ENCODE data around the gene DNAH6. TPM values are rescaled to one million over a fixed set of nuclear protein-coding genes. Genes with fewer than 3 reads are reported as not detected.

Gene DNAH6
- total RNA-seq, 2 experiments from 2014 or later = 0.45 to 0.50 TPM

DNA sequence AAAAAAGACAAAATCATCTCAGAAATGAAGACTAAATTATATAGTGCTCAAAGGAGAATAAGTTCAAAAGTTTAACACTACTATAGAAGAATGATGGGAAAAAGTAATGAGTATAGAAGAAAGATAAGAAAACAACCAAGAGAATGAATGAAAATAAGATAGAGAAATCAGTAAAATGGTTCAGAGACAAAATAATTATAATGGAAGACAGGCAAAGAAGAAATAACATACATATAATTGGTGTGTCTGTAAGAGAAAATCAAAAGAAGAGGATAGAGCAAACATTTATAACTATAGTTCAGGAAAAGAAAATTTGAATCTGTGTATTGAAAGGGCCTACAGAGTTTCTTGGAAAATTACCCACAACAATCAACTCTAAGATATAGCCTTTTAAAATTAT is 43.5 kb downstream of the DNAH6 start:
- Mint-ChIP-seq H3K36me3 (ENCODE audit: low read depth) (peaks cover 3% of the 10 kb centered on the region), H3K27me3 (peaks cover 5% of the 10 kb centered on the region), H3K27ac (no peak overlapping the region), H3K4me3 (no peak overlapping the region), H3K9me3 (peaks cover 8% of the 10 kb centered on the region), H3K4me1 (peaks cover 4% of the 10 kb centered on the region)
- POLR2A ChIA-PET = no interaction called here
- no peak for DNase-seq
- CTCF ChIA-PET = no interaction called here

DNA sequence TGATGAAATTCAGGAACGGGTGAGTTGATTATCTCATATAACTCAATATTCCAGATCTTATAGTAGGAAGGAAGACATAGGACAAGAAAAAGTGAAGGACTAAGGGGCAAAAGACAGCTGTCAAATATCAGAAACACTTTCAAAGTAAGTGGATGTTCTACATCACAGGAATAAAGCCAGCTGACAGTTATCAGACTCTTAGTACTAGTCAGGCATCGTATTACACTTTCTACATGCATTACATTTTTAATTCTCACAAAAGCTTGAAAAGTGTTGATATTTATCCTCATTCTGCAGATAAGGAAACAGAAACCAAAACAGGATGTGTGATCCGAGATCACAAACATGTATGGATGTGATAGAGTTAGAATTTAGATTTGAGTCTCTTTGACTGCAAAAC is 63.4 kb downstream of the DNAH6 start:
- H3K4me1 Mint-ChIP-seq = peaks cover 8% of the 10 kb centered on the region
- ChIA-PET CTCF (no interaction called here), POLR2A (no interaction called here)
- no peak overlapping the region for H3K4me3 Mint-ChIP-seq
- H3K27me3 Mint-ChIP-seq = no peaks in the 10 kb centered on the region
- H3K27ac Mint-ChIP-seq = no peak overlapping the region
- H3K9me3 Mint-ChIP-seq = no peaks in the 10 kb centered on the region
- no peaks in the 10 kb centered on the region for H3K36me3 Mint-ChIP-seq (ENCODE audit: low read depth)
- no peak for DNase-seq

DNA sequence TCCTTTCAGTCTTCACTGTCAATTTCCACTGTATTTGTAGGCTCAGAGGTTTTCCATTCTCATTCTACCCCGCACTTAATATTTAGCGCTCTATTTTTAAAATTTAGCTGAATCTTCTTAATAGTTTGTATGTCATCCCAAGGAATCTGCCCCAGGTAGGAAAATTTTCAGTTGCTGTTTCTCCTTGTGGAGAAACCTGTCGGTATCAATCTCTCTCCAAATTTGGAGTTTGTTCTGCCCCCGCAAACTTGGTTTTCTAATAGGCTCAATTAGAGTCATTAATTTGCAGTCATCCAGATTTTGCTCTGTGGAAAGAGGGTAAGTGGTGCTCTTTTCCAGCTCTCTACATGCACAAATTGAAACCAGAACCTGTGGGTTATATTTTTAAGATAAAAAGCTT is 87.6 kb downstream of the DNAH6 start:
- Mint-ChIP-seq H3K4me3 (no peak overlapping the region), H3K9me3 (no peaks in the 10 kb centered on the region), H3K27me3 (no peaks in the 10 kb centered on the region), H3K36me3 (ENCODE audit: low read depth) (no peaks in the 10 kb centered on the region), H3K4me1 (no peaks in the 10 kb centered on the region), H3K27ac (no peak overlapping the region)
- ChIA-PET POLR2A (no interaction called here), CTCF (no interaction called here)
- DNase-seq = no peak

DNA sequence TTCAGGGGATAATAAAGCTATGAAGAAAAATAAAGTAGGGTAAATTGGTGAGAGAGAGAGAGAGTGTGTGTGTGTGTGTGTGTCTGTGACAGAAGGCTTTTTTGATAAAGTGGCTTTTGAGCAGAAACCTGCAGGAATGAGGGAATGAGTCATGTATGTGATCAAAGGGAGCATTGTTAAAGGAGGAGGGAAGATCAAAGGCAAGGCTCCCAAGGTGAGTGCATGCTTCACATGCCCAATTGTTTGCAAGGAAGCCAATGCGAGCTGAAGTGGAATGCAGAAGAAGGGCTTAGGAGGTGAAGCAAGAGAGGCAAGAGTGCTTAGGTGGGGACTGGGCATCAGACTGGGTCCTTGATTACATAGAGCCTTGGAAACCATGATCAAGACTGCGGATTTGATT is 96.8 kb downstream of the DNAH6 start:
- no peaks in the 10 kb centered on the region for H3K9me3 Mint-ChIP-seq
- H3K36me3 Mint-ChIP-seq (ENCODE audit: low read depth) = no peaks in the 10 kb centered on the region
- no peak overlapping the region for H3K4me3 Mint-ChIP-seq
- H3K27me3 Mint-ChIP-seq = no peaks in the 10 kb centered on the region
- CTCF ChIA-PET = interaction anchor here (0.6 kb wide), 1 partner anchor 364 kb away, joined by 3 read pairs; no protein-coding TSS in a partner anchor
- POLR2A ChIA-PET = no interaction called here
- peaks cover 3% of the 10 kb centered on the region for H3K4me1 Mint-ChIP-seq
- H3K27ac Mint-ChIP-seq = no peak overlapping the region
- no peak for DNase-seq

DNA sequence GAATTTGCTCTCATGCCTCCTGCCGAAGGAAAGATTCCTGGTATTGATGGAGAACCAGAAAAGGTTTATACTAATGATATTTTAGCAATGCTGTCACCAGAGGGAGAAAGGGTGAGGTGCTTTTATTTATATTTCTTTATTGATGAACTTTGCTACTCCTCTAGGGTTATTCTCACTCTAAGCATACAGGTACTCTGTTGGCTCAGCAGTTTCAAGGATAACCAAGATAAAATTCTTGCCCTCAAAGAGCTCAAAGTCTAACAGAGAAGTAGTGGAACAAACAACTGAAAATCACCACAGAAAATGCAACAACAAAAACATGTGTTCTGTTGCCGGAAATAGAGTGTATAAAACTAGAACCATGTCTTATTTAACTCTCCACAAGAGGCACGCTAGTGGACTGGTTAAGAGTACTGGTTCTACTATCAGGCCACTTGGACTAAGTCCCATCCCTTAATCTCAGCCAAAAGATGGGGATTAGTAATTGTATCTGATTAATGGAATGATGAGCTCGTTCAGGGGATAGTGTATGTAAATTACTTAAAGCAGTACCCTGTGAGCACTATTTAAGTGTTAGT is 103.6 kb downstream of the DNAH6 start:
- ChIA-PET POLR2A (no interaction called here), CTCF (no interaction called here)
- H3K4me3 Mint-ChIP-seq = no peak overlapping the region
- H3K27ac Mint-ChIP-seq = no peak overlapping the region
- no peaks in the 10 kb centered on the region for H3K9me3 Mint-ChIP-seq
- no peaks in the 10 kb centered on the region for H3K36me3 Mint-ChIP-seq (ENCODE audit: low read depth)
- peaks cover 3% of the 10 kb centered on the region for H3K4me1 Mint-ChIP-seq
- no peaks in the 10 kb centered on the region for H3K27me3 Mint-ChIP-seq
- no peak for DNase-seq

DNA sequence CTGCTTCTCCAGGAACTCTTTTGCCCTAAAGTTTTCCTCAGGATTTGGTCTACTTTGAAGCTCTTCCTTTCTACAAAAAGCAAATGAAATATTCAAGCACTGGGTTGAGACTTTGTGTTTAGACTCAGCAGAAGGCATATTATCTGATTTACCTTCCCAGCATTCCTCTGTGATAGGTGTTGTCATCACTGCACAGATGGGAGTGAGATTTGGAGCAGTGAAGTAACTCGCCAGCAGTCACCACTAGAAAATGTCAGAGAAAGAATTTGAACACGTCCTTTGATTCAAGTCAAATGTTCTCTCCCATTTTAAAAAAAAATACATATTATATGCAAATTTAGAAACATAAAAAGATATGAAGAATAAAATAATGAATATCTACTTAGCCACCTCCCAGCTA is 112.2 kb downstream of the DNAH6 start:
- H3K9me3 Mint-ChIP-seq = no peaks in the 10 kb centered on the region
- peaks cover 13% of the 10 kb centered on the region for H3K4me1 Mint-ChIP-seq
- H3K27ac Mint-ChIP-seq = no peak overlapping the region
- ChIA-PET POLR2A (no interaction called here), CTCF (no interaction called here)
- no peak overlapping the region for H3K4me3 Mint-ChIP-seq
- DNase-seq = no peak
- H3K36me3 Mint-ChIP-seq (ENCODE audit: low read depth) = no peaks in the 10 kb centered on the region
- no peaks in the 10 kb centered on the region for H3K27me3 Mint-ChIP-seq

DNA sequence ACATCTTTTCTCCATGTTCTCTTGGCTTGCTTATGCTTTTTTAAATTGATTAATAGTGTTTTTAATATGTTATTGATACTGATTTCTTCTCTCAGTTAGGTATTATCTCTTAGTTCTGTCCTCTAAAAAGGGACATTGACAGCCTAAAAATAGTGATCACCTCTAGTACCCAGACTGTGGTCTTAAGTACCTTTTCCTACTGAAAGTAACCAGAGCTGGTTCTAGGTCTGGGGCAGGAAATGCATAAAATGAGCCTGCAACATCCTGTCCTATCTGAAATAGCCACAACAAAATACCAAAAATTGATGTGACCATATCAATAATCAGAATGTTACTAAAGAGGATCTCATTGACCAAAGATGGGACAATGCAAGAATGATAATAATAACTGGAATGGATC is 113.3 kb downstream of the DNAH6 start:
- no peak overlapping the region for H3K4me3 Mint-ChIP-seq
- CTCF ChIA-PET = interaction anchor here (1.1 to 1.3 kb wide), 2 partner anchors 101 to 314 kb away, joined by 3 read pairs; no protein-coding TSS in a partner anchor
- no peaks in the 10 kb centered on the region for H3K9me3 Mint-ChIP-seq
- POLR2A ChIA-PET = no interaction called here
- no peaks in the 10 kb centered on the region for H3K36me3 Mint-ChIP-seq (ENCODE audit: low read depth)
- H3K4me1 Mint-ChIP-seq = peaks cover 13% of the 10 kb centered on the region
- DNase-seq = no peak
- no peaks in the 10 kb centered on the region for H3K27me3 Mint-ChIP-seq
- H3K27ac Mint-ChIP-seq = no peak overlapping the region

DNA sequence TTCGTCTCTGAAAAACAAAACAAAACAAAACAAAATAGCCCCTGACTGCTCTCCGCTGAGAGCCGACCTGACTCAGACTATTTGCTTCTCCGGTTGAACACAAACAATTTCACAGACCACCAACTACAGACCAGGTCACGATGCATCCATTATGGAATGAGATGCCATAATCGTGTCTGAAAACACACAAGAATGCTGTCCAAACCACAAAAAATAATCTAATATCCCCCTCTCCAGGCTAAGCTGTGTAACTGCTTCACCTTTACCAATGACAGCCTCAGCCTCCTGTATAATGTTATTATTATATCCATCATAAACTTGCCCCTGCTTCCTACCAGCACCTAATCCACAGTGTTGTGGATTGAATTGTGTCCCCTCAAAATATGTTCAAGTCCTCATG is 114.7 kb downstream of the DNAH6 start:
- Mint-ChIP-seq H3K27ac (no peak overlapping the region), H3K4me1 (peaks cover 13% of the 10 kb centered on the region), H3K9me3 (no peaks in the 10 kb centered on the region), H3K36me3 (ENCODE audit: low read depth) (no peaks in the 10 kb centered on the region), H3K27me3 (no peaks in the 10 kb centered on the region), H3K4me3 (no peak overlapping the region)
- ChIA-PET CTCF (interaction anchor here (0.7 to 1.8 kb wide), 4 partner anchors 9 to 295 kb away, joined by 3 to 13 read pairs (median 3); partner anchors contain the start of gene TRABD2A), POLR2A (no interaction called here)
- no peak for DNase-seq

DNA sequence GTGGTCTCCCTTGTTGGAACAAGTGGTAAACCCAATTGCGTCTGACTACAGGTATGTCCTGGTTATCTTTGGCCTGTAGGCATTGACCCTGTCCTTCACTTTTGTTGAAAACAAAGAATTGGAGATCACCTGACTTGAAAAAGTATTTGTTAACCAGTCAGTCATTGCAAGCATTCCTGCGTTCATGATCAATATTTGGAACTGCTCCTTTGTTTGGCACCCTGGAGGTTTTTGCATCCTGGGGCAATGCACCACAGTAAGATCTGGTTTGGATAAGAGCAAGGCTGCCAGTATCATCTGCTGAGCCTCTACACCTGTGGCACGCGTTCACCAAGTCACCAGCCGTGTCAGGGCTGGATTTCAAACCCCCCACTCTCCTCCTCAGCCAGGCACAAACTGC is 115.7 kb downstream of the DNAH6 start:
- Mint-ChIP-seq H3K4me3 (no peak overlapping the region), H3K27ac (no peak overlapping the region), H3K27me3 (no peaks in the 10 kb centered on the region), H3K9me3 (no peaks in the 10 kb centered on the region), H3K4me1 (peaks cover 13% of the 10 kb centered on the region), H3K36me3 (ENCODE audit: low read depth) (no peaks in the 10 kb centered on the region)
- ChIA-PET POLR2A (no interaction called here), CTCF (interaction anchor here (1.2 to 1.8 kb wide), 3 partner anchors 10 to 249 kb away, joined by 3 to 13 read pairs (median 3); partner anchors contain the start of gene TRABD2A)
- no peak for DNase-seq

DNA sequence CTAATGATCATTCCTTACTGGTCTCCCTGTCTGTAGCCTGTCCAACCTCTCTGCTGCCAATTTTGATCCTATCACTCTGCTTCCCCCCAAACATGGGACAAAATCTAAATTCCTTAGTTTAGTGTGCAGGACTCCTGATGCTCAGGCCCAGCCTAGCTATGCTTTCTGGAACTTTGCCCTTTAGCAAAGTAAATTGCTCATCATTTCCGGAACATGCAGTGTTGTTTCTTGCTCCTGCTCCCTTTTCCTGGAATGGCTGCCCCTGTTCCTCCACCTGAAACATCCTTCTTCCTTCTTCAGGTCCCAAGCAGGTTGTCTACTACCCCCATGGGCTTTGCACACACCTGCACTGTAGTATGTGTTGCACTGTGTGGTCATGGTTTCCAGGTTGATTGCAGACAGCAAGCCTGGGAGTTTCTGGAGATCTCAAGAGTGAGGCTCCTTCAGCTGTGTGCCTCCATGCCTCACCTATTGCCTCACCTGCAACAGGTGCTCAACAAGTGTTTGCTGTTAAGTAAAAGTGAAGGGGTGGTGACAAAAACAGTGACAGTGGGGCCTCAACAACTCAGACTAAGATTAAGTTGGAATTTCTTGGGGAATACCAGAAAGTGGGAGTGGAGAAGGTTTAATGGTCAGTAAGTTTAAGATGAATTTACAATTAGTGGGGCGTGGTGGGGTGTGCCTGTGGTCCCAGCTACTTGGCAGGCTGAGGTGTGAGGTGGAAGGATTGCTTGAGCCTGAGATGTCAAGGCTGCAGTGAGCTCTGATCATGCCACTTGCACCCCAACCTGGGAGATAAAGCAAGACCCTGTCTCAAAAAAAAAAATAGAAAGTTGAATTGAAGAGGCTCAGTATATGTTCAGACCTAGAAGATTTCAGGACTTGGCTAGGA is 120.0 kb downstream of the DNAH6 start:
- ChIA-PET POLR2A (interaction anchor here (1.4 kb wide), 1 partner anchor 290 kb away, joined by 3 read pairs; no protein-coding TSS in a partner anchor), CTCF (no interaction called here)
- peaks cover 2% of the 10 kb centered on the region for H3K27me3 Mint-ChIP-seq
- H3K36me3 Mint-ChIP-seq (ENCODE audit: low read depth) = no peaks in the 10 kb centered on the region
- no peaks in the 10 kb centered on the region for H3K9me3 Mint-ChIP-seq
- no peak overlapping the region for H3K4me3 Mint-ChIP-seq
- H3K4me1 Mint-ChIP-seq = peaks cover 11% of the 10 kb centered on the region
- H3K27ac Mint-ChIP-seq = no peak overlapping the region
- no peak for DNase-seq

DNA sequence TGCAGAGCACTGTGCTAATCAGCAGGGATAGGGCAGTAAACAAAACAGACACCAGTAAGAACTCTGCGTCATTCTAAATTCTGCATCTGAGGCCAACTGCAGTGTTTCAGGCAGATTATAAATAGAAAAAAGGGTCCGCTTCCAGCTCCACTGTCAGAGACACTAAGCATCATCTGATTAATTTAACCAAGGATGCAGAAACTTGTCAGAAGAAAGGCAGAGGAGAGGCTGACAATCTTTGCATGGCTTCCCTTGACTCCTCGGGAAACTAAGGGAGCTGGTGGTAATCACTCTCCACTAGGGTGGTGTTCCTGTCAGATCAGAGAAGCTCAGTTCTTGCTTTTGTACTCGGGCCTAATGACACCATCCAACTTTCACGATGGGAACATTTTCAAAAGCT is 123.5 kb downstream of the DNAH6 start:
- H3K4me3 Mint-ChIP-seq = no peak overlapping the region
- H3K4me1 Mint-ChIP-seq = no peaks in the 10 kb centered on the region
- peaks cover 3% of the 10 kb centered on the region for H3K27me3 Mint-ChIP-seq
- no peaks in the 10 kb centered on the region for H3K36me3 Mint-ChIP-seq (ENCODE audit: low read depth)
- ChIA-PET POLR2A (no interaction called here), CTCF (interaction anchor here (0.7 to 1.0 kb wide), 2 partner anchors 661 to 1122 kb away, joined by 3 read pairs; no protein-coding TSS in a partner anchor)
- H3K9me3 Mint-ChIP-seq = no peaks in the 10 kb centered on the region
- DNase-seq = no peak
- no peak overlapping the region for H3K27ac Mint-ChIP-seq

DNA sequence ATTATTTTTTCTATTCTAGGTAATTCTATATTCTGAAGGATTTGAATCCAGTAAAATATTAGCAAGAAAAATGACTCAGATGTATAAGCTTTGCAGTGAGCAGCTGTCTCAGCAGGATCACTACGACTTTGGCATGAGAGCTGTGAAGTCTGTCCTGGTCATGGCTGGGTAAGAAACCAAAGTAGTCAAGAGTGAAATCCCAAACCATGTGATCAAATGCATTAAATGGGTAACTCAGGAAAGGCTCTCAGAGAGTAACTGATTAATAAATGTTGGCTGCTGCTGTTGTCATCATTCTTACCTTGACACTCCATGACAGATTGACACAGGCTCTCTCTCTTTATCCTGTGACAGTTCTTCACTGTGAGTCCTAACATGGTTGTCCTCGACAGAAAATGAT is 124.1 kb downstream of the DNAH6 start:
- ChIA-PET CTCF (interaction anchor here (1.0 kb wide), 1 partner anchor 660 kb away, joined by 3 read pairs; no protein-coding TSS in a partner anchor), POLR2A (no interaction called here)
- H3K27me3 Mint-ChIP-seq = peaks cover 3% of the 10 kb centered on the region
- H3K36me3 Mint-ChIP-seq (ENCODE audit: low read depth) = no peaks in the 10 kb centered on the region
- H3K4me1 Mint-ChIP-seq = no peaks in the 10 kb centered on the region
- H3K4me3 Mint-ChIP-seq = no peak overlapping the region
- no peak overlapping the region for H3K27ac Mint-ChIP-seq
- no peak for DNase-seq
- no peaks in the 10 kb centered on the region for H3K9me3 Mint-ChIP-seq

DNA sequence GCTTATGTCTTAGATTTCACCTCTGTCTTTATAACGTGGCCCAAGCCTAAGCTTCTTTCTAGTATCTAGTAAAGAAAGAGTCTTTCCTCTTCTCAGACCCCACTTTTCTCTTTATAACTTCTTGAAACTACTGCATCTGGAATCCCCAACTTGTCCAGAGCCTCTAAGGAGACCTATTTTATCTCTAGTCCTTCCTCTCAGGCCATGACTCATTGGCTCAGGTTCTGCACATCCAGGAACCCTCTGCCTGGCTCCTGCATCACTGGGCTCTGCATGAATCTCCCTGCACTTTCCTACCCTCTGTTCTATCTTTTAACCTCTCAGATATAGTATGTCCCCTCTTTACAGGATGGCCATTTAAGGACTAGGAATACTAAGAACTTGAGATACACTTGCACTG is 124.7 kb downstream of the DNAH6 start:
- peaks cover 3% of the 10 kb centered on the region for H3K27me3 Mint-ChIP-seq
- POLR2A ChIA-PET = no interaction called here
- no peaks in the 10 kb centered on the region for H3K36me3 Mint-ChIP-seq (ENCODE audit: low read depth)
- CTCF ChIA-PET = no interaction called here
- no peak overlapping the region for H3K4me3 Mint-ChIP-seq
- peaks cover 3% of the 10 kb centered on the region for H3K9me3 Mint-ChIP-seq
- H3K27ac Mint-ChIP-seq = no peak overlapping the region
- no peak for DNase-seq
- H3K4me1 Mint-ChIP-seq = no peaks in the 10 kb centered on the region

DNA sequence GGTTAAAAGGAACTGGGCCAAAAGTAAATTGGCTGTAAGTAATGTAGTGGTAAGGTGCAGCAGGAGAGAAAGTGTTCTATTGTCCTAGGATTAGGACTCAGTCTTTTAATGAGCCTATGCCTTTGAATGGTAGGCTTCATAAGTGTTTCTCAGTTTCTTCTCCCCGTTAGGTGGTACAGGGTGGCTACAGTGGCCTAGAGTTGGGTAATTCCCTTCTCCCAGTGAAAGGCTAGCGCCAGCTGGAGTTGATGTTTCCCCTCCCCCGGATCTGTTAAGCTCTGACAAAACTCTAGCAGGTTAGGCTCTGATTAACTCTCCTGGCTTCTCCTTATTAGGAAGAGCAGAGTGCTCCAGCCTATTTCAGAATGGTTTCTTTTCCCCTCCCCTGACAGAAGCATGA is 127.7 kb downstream of the DNAH6 start:
- POLR2A ChIA-PET = no interaction called here
- DNase-seq = no peak
- CTCF ChIA-PET = no interaction called here
- H3K27me3 Mint-ChIP-seq = peaks cover 3% of the 10 kb centered on the region
- no peak overlapping the region for H3K4me3 Mint-ChIP-seq
- peaks cover 4% of the 10 kb centered on the region for H3K4me1 Mint-ChIP-seq
- no peak overlapping the region for H3K27ac Mint-ChIP-seq
- peaks cover 3% of the 10 kb centered on the region for H3K9me3 Mint-ChIP-seq
- no peaks in the 10 kb centered on the region for H3K36me3 Mint-ChIP-seq (ENCODE audit: low read depth)

Data from activated CD4-positive, alpha-beta memory T cell treated with anti-CD3 and anti-CD28 coated beads, Interleukin-2, amount 10 ng/mL, durations not matched to agents 7 days and 5 days (primary cell).